Stimulated activated CD8-positive, alpha-beta memory T cell treated with anti-CD3 and anti-CD28 coated beads, Interleukin-2, amount 100 ng/mL, for 1 hour (primary cell): ENCODE measurements around the gene LRCOL1.
"Not testable (repeated sequence)": the region's sequence is repeated elsewhere in the genome, so short reads cannot be mapped to it uniquely, and the experiment has no call there.

Experiments used
- DNase-seq, 2 donors: peaks; one replicate each; pipeline ENCODE4 v3.0.0-alpha.2; 2020; ENCODE audit warnings: low read depth in 2 of 2

The LRCOL1 gene

GRCh38 chr12:132600048-132601032 lies 10.0 kb downstream of the LRCOL1 start:
- no peak for DNase-seq

GRCh38 chr12:132599502-132599901 lies 10.9 kb downstream of the LRCOL1 start:
- DNase-seq = not testable (repeated sequence)

- DNase-seq = no peak
Measured at GRCh38 chr12:132597333-132598316, 12.8 kb downstream of the LRCOL1 start.

GRCh38 chr12:132596016-132596415 lies 14.4 kb downstream of the LRCOL1 start:
- DNase-seq = no peak

GRCh38 chr12:132595183-132595582 lies 15.2 kb downstream of the LRCOL1 start:
- no peak for DNase-seq

- DNase-seq = no peak
Measured at GRCh38 chr12:132593938-132594358, 16.4 kb downstream of the LRCOL1 start.

GRCh38 chr12:132593521-132593920 lies 16.9 kb downstream of the LRCOL1 start:
- DNase-seq = no peak

- no peak for DNase-seq
Measured at GRCh38 chr12:132593071-132593470, 17.3 kb downstream of the LRCOL1 start.

- no peak for DNase-seq
Measured at GRCh38 chr12:132592282-132592970, 18.0 kb downstream of the LRCOL1 start.

- no peak for DNase-seq
Measured at GRCh38 chr12:132591107-132591935, 19.1 kb downstream of the LRCOL1 start.

GRCh38 chr12:132588821-132589669 lies 21.3 kb downstream of the LRCOL1 start:
- no peak for DNase-seq

GRCh38 chr12:132588319-132588718 lies 22.1 kb downstream of the LRCOL1 start:
- DNase-seq = no peak

GRCh38 chr12:132587781-132588180 lies 22.6 kb downstream of the LRCOL1 start:
- no peak for DNase-seq

- no peak for DNase-seq
Measured at GRCh38 chr12:132586929-132587328, 23.5 kb downstream of the LRCOL1 start.

- DNase-seq = no peak
Measured at GRCh38 chr12:132585177-132585576, 25.2 kb downstream of the LRCOL1 start.

GRCh38 chr12:132584429-132584828 lies 26.0 kb downstream of the LRCOL1 start:
- no peak for DNase-seq

- no peak for DNase-seq
Measured at GRCh38 chr12:132583736-132584135, 26.6 kb downstream of the LRCOL1 start.

- no peak for DNase-seq
Measured at GRCh38 chr12:132583411-132583710, 27.0 kb downstream of the LRCOL1 start.

- DNase-seq = no peak
Measured at GRCh38 chr12:132582582-132583410, 27.6 kb downstream of the LRCOL1 start.
